CD4-positive, alpha-beta T cell treated with Interleukin-15 for 1 hour (primary cell): Measurements from ENCODE around the gene C19orf85.
"Not testable (repeated sequence)": the region's sequence is repeated elsewhere in the genome, so short reads cannot be mapped to it uniquely, and the experiment has no call there.

ENCODE experiments used
- DNase-seq: peaks from one replicate; pipeline ENCODE4 v3.0.0-alpha.2; 2020

The C19orf85 gene

GRCh38 chr19:55455576-55456235 is 8.8 kb downstream of the C19orf85 start:
- DNase-seq, result no peak

- peak; percentile 37 for DNase-seq
These were observed 9.7 kb downstream of the C19orf85 start for GRCh38 chr19:55454787-55455243.

GRCh38 chr19:55453511-55454260 is 10.9 kb downstream of the C19orf85 start:
- DNase-seq, result no peak

GRCh38 chr19:55452749-55453346 is 11.7 kb downstream of the C19orf85 start:
- DNase-seq, result peak; percentile 62

GRCh38 chr19:55451965-55452748 is 12.4 kb downstream of the C19orf85 start:
- DNase-seq, result peak; percentile 55

GRCh38 chr19:55451163-55451964 is 13.2 kb downstream of the C19orf85 start:
- peak; percentile 30 for DNase-seq

- DNase-seq, result no peak
These were observed 15.1 kb downstream of the C19orf85 start for GRCh38 chr19:55449469-55449868.

GRCh38 chr19:55448175-55448490 is 16.4 kb downstream of the C19orf85 start:
- not testable (repeated sequence) for DNase-seq

- DNase-seq, result no peak
These were observed 17.0 kb downstream of the C19orf85 start for GRCh38 chr19:55447421-55448174.

GRCh38 chr19:55446060-55446459 is 18.5 kb downstream of the C19orf85 start:
- DNase-seq, result no peak

GRCh38 chr19:55444646-55445045 is 19.9 kb downstream of the C19orf85 start:
- no peak for DNase-seq

- no peak for DNase-seq
These were observed 20.6 kb downstream of the C19orf85 start for GRCh38 chr19:55443824-55444480.

- DNase-seq, result no peak
These were observed 21.3 kb downstream of the C19orf85 start, which contains the start of gene SHISA7 for GRCh38 chr19:55443045-55443823. Gene SHISA7 (minus strand): TSS chr19:55443300. CDS start chr19:55442863, 437 bp downstream.

- no peak for DNase-seq
These were observed 22.1 kb downstream of the C19orf85 start for GRCh38 chr19:55442372-55442961.

GRCh38 chr19:55441692-55442321 is 22.7 kb downstream of the C19orf85 start:
- DNase-seq, result no peak

GRCh38 chr19:55441319-55441691 is 23.2 kb downstream of the C19orf85 start:
- no peak for DNase-seq

- no peak for DNase-seq
These were observed 24.0 kb downstream of the C19orf85 start for GRCh38 chr19:55440411-55441105.

- no peak for DNase-seq
These were observed 25.5 kb downstream of the C19orf85 start for GRCh38 chr19:55439052-55439451.

- DNase-seq, result no peak
These were observed 27.1 kb downstream of the C19orf85 start for GRCh38 chr19:55437410-55437809.
